GM19452 (cell line): ENCODE results near the gene NDUFS4.
"Not testable (repeated sequence)": the region's sequence is repeated elsewhere in the genome, so short reads cannot be mapped to it uniquely, and the experiment has no call there.

Source experiments
- ATAC-seq: cut with Tn5 transposase; IDR thresholded peaks from one replicate; pipeline ENCODE4 v1.9.1; 2021; ENCODE audit not compliant: unreplicated experiment

Gene NDUFS4

DNA sequence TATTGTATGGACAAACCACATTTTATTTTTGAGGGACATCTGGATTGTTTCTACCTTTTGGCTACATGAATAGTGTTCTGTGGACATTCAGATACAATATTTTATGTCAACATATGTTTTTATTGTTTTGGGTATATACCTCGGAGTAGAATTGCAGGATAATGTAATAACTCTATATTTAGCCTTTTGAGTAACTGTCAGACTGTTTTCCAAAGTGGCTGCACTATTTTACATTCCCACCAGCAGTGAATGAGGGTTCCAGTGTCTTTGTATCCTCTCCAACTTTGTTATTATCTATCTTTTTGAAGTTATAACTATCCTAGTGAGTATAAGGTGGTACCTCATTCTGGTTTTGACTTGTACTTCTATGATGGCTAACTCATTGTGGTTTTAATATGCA lies 11.0 kb downstream of the NDUFS4 start:
- ATAC-seq, result no peak

DNA sequence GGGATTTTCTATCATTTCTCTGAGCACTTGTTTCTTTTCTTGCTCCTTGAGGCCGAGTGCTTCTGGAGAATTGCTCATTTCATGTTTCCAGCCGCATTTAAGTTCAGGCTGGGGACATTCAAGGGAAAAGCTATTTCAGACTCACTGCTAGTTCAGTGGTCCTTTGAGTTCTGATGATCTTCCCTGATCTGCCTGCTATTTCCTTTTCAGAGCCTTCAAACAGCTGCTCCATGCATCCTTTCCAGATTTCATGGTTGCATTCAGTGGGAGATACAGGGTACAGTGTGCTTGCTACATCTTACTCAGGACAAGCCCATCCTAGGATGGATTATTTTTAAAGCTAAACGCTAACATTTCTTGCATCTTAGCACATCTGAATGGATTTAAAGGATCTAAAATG lies 14.7 kb downstream of the NDUFS4 start:
- ATAC-seq, result no peak

DNA sequence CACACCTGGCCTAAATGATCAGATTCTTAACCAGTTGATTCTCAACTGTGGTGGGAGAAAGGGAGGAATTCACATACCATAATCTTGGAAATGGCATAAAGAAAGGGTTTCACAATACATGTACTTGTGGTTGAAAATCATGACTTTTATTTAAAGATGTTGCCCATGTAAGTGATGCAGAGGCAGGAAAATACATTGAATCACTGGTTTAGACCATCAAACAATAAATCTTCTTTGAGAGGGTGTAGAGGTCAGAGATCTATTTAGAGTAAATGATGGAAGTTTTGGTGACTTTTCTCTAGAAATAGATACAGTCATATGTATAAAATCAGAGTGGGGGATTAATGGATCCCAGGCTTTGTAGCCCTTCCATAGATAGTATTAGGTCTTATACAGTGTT lies 15.4 kb downstream of the NDUFS4 start:
- no peak for ATAC-seq

DNA sequence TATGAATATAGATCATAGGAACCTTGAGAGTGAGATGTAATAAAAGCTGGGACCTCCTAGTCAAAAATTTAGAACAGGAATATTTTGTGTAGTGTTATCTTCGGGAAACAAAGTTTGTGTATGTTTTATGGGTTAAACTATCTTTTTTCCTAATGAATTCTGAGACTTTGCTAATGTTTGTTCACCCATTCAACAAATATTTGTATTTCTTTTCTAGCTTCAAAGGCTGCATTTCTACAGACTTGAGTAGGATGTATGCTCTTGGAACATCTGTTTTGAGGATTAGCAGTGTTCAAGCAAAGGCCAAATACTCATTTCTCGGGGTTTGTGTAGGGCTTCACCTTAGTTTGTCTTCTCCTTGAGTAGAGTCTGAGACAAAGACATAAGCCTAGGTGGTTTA lies 16.2 kb downstream of the NDUFS4 start:
- ATAC-seq, result no peak

DNA sequence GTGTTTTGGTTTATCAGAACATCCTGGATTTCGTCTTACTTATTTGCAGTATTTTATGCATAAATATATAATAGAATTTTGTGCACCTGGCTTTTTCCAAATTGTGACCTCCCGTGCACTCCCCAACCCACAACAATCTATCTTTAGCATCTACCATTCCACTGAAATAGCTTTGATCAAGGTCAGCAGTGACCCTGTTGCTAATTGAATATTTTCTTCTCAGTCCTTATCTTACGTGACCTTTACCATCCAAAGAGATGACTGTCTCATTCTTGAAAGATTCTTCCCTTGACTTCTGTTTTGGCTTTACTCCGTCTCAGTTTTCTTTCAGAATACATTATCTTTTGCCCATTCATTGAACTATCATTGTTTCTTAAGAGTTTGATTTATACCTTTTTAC lies 18.4 kb downstream of the NDUFS4 start:
- no peak for ATAC-seq

DNA sequence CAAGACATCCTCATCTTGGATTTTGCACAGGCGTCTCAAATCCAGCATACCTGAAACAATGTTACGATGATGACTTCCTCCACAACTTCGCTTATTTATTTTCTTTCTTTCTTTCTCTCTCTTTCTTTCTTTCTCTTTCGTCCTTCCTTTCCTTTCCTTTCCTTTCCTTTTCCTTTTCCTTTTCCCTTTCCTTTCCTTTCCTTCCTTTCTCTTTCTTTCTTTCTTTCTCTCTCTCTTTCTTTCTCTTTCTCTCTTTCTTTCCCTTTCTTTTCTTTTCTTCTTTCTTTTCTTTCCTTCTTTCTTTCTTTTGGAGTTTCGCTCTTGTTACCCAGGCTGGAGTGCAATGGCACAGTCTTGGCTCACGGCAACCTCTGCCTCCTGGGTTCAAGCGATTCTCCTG lies 20.1 kb downstream of the NDUFS4 start:
- ATAC-seq, result no peak

DNA sequence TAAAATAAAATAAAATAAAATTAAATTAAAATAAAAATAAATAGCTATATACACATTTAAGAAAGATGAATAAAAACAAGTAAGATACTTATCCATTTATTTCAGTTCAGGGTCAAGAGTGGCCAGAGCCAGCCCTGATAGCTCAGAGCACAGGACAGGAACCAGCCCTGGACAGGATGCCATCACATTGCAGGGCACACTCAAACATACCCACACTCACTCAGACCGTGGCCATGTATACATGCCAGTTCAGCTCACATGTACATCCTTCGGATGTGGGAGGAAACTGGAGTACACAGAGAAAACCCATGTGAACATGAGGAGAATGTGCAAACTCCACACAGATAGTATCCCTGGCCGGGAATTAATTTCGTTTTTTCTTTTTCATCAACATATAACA lies 21.8 kb downstream of the NDUFS4 start:
- no peak for ATAC-seq

DNA sequence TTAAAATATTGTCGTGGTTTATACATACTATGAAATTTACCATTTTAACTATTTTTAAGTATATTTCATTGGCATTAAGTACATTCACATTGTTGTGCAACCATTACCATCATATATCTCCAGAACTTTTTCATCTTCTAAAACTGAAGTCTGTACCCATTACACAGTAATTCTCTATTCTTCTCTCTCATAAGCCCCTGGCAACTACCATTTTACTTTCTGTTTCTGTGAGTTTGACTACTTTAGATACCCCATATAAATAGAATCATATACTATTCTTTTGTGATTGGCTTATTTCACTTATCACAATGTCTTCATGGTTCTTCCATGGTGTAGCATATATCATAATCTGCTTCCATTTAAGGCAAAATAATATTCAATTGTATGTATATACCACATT lies 30.3 kb downstream of the NDUFS4 start:
- no peak for ATAC-seq

DNA sequence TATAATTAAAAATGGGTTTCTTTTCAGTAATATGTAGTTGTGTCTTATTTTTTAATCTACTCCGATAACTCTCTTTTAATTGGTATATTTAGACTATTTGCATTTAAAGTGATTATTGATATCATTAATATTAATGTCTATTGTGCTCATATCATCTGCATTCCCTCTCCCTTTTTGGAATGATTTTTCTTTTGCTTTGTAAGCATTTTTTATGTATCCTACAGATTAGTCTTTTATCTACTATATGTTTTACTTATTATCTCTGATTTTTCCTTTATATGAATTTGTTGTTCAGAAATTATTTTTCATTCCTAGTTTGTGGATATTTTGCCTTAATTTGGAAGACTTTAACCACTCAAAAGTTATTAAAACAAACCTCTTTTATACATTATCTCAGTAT lies 34.0 kb downstream of the NDUFS4 start:
- ATAC-seq, result no peak

DNA sequence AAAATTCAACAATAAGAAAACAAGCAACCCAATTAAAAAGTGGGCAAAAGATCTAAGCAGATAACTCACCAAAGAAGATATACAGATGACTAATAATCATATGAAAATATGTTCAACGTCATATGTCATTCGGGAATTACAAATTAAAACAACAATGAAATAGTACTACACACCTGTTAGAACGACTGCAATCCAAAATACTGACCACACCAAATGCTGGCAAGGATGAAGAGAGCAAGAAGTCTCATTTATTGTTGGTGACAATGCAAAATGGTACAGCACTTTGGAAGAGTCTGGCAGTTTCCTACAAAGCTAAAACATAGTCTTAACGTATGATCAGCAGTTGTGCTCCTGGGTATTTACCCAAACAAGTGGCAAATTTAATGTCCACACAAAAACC lies 37.5 kb downstream of the NDUFS4 start:
- ATAC-seq, result no peak

DNA sequence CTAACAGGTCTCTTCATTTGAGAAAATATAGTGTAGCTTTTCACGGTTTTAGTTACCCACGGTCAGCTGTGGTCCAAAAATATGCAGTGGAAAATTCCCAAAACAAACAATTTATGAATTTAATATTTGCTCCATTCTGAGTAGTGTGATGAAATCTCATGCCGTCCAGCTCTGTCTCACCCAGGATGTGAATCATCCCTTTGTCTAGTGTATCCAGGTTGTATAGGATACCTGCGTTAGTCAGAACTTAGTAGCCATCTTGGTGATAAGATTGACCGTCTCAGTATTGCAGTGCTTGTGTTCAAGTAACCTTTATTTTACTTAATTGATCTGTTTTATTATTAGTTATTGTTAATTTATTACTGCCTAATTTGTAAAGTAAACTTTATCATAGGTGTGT lies 41.1 kb downstream of the NDUFS4 start:
- ATAC-seq, result no peak

DNA sequence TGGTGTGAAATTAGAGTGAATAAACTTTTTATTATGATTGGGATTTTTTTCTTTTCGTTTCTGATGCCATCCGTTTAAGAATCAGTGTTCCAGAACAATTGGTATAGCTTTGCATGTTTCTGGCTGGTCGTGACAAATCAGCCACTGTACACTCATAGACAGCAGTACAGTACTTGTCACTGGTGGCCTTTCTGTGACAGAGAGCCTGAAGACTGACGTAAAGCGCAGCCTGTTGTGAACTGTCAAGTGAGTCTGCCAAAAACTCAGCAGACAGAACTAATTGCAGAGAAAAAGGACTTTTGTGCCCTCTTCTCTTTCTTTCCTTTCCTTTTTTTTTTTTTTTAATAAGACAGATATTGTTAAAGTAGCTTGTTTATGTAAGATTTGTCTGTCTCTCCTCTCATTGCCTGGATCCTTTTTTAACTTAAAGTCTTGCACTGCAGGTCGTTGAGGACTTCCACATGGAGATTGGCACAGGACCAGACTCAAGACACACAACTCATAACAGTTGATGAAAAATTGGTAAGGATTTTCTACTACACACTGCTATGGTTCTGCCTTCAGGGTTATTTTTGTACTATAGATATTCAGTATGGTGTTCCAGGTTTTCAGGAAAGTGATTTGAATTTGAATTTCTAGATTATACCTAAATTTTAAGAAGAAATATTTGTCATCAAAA lies 42.7 kb downstream of the NDUFS4 start:
- ATAC-seq, result no peak

DNA sequence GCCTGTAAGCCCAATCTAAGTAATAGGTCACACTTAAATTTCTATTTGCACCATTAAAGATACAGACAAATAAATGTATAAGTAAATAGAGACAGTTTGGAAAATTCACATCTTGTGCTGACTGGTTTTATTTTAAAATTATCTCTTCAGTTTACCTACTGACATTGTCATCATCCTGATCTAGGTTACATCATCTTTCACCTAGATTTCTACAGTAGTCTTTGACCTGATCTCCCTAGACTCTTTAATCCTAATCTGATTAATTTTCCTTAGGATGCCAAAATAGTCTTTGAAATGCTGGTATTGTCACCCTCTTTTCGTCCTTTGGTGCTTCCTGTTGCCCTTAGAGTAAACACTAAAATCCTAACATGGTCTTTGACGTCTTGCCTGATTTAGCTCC lies 43.9 kb downstream of the NDUFS4 start:
- no peak for ATAC-seq

DNA sequence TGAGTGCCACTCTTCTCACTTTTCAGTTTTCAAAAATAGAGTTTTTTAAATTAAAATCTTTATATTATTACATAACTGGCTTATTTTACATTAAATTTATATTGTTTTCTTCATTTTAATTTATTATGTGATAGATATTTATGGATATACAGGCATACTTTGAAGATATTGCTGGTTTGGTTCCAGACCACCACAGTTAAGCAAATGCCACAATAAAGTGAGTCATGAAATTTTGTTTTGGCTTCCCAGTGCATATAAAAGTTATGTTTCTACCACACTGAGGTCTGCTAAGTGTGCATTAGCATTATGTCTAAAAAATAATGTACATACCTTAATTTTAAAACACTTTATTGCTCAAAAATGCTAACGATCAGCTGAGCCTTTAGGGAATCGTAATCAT lies 47.4 kb downstream of the NDUFS4 start:
- no peak for ATAC-seq

DNA sequence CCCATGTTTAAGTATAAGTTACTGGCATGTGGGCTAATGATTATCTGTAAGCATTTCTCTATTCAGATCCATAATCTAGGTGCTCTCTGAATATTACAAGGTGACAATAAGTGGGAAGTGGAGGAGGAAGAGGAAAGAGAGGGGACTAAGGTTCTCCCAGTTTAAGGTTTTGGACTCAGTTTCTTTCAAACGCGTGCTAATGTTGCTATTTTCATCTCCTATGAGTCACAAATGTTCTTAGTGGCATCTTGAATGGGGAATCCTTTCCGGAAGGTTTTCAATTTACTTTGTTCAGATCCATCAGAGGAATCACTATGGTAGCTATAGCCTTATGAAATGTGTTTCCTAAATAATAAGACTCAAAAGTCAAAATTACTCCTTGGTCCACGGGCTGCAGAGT lies 48.5 kb downstream of the NDUFS4 start:
- ATAC-seq, result not testable (repeated sequence)

DNA sequence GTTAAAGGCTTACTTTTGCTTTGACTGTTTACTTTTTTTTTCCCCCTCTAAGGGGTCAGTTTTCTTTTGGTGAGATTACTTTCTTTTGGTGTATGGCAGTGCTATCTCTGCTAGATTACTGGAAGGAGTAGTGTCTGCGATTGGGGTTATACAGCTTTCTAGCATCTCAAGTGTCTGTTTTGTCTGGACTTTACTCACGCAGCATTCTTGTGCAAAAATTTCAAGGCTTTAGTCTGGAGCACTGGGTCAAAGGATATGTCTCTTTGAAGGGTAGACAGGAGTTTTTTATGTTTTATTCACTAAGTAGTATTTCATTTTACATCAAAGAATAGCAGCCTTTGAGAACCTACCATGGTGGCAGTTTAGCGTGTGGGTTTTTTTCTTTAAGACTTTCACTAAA lies 52.6 kb downstream of the NDUFS4 start:
- ATAC-seq, result no peak

DNA sequence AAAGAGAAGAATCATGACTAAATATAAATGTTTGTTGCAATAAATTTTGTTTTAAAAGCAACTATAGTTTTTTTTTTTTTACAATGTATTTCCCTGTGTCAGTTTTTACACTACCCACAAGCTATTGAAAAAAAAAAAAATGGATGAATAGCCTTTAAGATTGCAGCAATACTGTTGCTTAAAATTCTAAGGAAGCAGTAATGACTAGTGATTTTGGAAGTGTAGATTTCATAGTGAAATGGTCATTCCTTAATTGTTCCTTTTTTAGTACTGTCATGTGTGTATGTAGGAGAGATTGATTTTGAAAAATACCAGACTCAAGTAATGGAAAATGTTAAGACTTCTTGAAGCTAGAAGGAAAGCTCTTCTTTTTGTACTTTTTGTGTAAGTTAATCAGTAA lies 53.1 kb downstream of the NDUFS4 start:
- no peak for ATAC-seq

DNA sequence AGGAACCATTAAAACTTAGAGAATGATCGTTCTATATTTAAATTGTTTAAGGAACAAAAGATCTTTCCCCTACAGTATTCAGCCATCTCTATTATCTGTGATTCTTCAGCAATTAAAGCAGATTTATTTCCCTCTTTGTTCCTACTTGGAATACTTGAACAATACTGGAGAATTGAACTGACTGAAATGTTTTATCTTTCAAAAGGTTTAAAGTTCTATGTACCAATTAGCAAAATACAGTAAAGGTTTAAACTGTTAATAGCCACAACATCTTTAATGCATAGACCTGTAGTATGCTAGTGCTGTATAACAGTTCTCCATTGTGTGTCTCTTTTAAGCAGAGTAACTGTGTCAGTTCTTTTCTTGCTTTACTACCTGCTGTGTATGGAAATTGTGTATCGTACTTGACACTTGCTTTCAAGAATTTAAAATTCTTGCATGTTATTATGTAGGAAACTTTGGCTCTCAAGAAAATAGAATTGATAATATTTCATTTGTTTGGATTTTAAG lies 54.0 kb downstream of the NDUFS4 start:
- no peak for ATAC-seq

DNA sequence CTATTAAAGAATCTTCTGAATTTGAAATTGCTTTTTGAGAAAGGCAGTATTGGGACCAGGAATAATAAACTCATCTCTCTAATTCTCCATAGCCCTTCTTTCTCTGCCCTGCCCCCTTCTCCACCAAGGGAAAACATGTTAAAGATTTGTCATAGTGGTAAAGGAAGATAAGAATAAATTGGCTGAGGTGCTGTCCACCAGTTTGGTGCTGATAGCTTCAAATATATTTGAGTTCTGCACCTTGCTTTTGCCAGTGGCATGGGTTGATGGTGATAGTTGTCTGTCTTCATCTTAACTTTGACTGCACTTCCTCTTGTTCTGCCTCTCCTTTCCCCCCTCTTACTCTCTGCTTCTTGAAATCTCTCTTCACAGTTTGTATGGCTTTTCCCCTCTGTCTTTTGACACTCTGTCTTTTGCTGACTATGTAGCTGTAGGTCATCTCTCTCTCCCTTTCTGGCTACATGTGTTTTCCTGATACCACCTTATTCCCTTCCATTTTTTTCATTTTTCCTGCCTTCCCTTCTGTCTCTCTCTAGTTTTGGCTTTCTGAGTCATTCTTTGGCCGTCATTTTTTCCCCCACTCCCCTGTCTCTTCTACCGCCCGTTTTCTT lies 56.6 kb downstream of the NDUFS4 start:
- ATAC-seq, result no peak

DNA sequence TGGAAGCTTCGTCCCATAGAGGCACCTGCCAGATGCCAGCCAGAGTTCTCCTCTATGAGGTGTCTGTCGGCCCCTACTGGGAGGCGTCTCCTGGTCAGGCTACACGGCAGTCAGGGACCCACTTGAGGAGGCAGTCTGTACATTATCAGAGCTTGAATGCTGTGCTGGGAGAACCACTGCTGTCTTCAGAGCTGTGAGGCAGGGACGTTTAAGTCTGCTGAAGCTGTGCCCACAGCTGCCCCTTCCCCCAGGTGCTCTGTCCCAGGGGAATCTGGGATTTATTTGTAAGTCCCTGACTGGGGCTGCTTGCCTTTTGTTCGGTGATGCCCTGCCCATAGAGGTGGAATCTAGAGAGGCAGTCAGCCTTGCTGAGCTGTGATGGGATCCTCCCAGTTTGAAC lies 70.8 kb downstream of the NDUFS4 start:
- ATAC-seq, result no peak

DNA sequence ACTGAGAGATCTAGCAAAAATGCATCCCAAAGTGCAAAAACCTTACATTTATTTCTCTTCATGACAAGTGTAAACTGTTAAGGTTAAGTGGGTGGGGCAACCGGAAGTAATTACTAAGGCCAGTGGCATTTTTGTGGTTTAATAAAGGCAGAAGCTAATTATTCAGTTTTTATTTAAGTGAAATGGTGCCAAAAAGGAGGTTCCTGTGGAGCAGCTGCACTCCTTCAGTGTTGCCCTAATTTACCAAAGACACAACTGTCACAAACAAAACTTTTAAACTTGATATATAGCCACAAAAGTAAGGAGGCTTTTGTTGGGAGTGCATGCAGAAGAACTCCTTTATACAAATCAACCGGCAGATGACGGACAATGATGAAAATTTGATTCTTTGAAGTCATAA lies 81.6 kb downstream of the NDUFS4 start:
- ATAC-seq, result no peak

DNA sequence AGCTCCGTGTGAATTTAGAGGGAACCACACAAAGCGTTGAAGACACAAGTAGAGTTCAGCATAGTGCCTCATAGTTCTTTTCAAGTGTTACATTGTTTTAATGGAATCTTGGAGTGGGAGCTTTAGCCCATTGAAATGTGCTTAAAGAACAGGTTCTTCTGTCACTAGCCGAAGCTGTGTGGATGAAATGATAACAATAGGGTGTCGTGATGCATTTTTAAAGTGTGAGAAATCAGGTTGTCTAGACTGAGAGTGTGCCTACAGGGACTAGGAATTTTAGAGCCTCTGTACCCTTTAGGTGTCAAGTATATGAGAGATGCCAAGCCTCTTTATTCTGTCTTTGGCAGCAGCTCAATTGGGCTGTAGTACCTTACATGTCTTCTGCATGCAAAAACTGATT lies 83.0 kb downstream of the NDUFS4 start:
- no peak for ATAC-seq

DNA sequence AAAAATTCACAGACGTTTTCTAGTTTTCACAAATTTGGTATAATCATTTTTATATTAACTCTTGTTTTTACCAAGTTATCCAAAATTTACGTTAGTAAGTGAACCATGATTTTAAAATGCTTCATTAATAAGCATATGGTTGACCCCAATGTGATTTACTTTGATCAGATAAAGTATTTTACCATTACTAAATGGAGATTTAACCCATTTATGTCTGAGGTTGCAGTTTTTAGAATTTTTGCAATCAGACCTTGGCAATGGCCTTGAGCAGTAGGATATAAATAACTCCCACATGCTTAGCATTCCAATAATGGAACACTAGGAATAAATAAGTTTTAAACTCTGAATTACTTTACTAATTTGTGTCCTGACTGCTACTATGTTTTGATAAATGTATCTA lies 84.6 kb downstream of the NDUFS4 start:
- no peak for ATAC-seq
